HT1080 (cell line): ENCODE results near the gene PTGIR. TPM values are rescaled to one million over a fixed set of nuclear protein-coding genes. Genes with fewer than 3 reads are reported as not detected.
A peak's percentile ranks its signal among the peaks of the same experiment; 100 is the strongest.

Experiments used
- DNase-seq: peaks from one replicate; pipeline ENCODE4 v3.0.0-alpha.2; 2015; ENCODE audit warnings: low read depth
- total RNA-seq: library from RNA; depleted of rRNA; stranded (reverse); fragments of >200 nt; shearing (Covaris generic); gene quantifications from 2 replicates; pipeline ENCODE4 v1.2.3, GENCODE V29; 2014

Gene PTGIR
- total RNA-seq, 1 experiment from 2014 or later, result 1.7 TPM

- peak; percentile 58 for DNase-seq
Observed at GRCh38 chr19:46616631-46617322, 8.1 kb downstream of the PTGIR start.

GRCh38 chr19:46615966-46616365 is 8.9 kb downstream of the PTGIR start:
- no peak for DNase-seq

- peak; percentile 57 for DNase-seq
Observed at GRCh38 chr19:46614114-46614722, 10.7 kb downstream of the PTGIR start.

- DNase-seq, result no peak
Observed at GRCh38 chr19:46613525-46613924, 11.4 kb downstream of the PTGIR start.

- DNase-seq, result no peak
Observed at GRCh38 chr19:46611776-46612175, 13.1 kb downstream of the PTGIR start.

- peak; percentile 37 for DNase-seq
Observed at GRCh38 chr19:46610851-46611770, 13.8 kb downstream of the PTGIR start.

- DNase-seq, result no peak
Observed at GRCh38 chr19:46610413-46610775, 14.5 kb downstream of the PTGIR start.

- DNase-seq, result no peak
Observed at GRCh38 chr19:46609511-46610412, 15.1 kb downstream of the PTGIR start.

GRCh38 chr19:46608581-46609345 is 16.1 kb downstream of the PTGIR start:
- DNase-seq, result no peak

- no peak for DNase-seq
Observed at GRCh38 chr19:46608178-46608577, 16.7 kb downstream of the PTGIR start.

- no peak for DNase-seq
Observed at GRCh38 chr19:46607448-46607841, 17.4 kb downstream of the PTGIR start.

GRCh38 chr19:46606681-46607447 is 18.0 kb downstream of the PTGIR start:
- no peak for DNase-seq

- DNase-seq, result no peak
Observed at GRCh38 chr19:46606019-46606418, 18.9 kb downstream of the PTGIR start.

- no peak for DNase-seq
Observed at GRCh38 chr19:46605356-46605821, 19.5 kb downstream of the PTGIR start.

GRCh38 chr19:46604781-46605355 is 20.0 kb downstream of the PTGIR start:
- DNase-seq, result no peak

GRCh38 chr19:46603752-46604231 is 21.1 kb downstream of the PTGIR start:
- no peak for DNase-seq

- no peak for DNase-seq
Observed at GRCh38 chr19:46603195-46603637, 21.7 kb downstream of the PTGIR start.

- no peak for DNase-seq
Observed at GRCh38 chr19:46602392-46603194, 22.3 kb downstream of the PTGIR start.
